Erythroblast (primary cell): Measurements from ENCODE around the gene MBNL2.
"Not testable (repeated sequence)": the region's sequence is repeated elsewhere in the genome, so short reads cannot be mapped to it uniquely, and the experiment has no call there.

Experiments
- DNase-seq, 2 experiments: peaks; one replicate each; lab custom pipeline; 2025; lab: John Stamatoyannopoulos, UW
- GATA1 ChIP-seq: IDR thresholded peaks from 2 replicates; pipeline ENCODE4 v1.6.1; 2011; ENCODE audit warnings: low read depth, mild to moderate bottlenecking, control low read depth, low read length, moderate library complexity
- POLR2A ChIP-seq: IDR thresholded peaks from 2 replicates; pipeline ENCODE4 v1.6.1; 2011; ENCODE audit warnings: mild to moderate bottlenecking, low read length

The MBNL2 gene

DNA sequence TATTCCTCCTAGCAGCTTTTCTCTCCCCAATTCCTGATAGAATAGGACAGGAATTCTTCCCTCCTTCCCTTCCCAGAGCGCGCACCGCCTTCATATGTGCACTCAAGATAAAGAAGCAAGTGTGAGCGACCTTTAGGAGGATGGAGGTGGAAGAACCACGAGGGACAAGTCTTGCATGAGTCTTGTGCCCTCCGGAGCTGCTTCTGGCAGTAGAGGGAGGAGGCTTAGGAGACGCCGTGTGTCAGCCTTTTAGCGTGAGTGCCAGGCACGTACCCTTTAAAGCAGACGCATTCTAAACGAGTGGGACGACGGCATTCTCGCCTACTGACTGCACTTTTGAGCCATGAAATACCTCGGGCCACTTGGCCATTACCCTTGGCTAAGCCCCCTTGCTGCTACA lies 116.4 kb downstream of the MBNL2 start:
- TF ChIP-seq POLR2A: no peak
- no peak for TF ChIP-seq GATA1
- DNase-seq: no peak

DNA sequence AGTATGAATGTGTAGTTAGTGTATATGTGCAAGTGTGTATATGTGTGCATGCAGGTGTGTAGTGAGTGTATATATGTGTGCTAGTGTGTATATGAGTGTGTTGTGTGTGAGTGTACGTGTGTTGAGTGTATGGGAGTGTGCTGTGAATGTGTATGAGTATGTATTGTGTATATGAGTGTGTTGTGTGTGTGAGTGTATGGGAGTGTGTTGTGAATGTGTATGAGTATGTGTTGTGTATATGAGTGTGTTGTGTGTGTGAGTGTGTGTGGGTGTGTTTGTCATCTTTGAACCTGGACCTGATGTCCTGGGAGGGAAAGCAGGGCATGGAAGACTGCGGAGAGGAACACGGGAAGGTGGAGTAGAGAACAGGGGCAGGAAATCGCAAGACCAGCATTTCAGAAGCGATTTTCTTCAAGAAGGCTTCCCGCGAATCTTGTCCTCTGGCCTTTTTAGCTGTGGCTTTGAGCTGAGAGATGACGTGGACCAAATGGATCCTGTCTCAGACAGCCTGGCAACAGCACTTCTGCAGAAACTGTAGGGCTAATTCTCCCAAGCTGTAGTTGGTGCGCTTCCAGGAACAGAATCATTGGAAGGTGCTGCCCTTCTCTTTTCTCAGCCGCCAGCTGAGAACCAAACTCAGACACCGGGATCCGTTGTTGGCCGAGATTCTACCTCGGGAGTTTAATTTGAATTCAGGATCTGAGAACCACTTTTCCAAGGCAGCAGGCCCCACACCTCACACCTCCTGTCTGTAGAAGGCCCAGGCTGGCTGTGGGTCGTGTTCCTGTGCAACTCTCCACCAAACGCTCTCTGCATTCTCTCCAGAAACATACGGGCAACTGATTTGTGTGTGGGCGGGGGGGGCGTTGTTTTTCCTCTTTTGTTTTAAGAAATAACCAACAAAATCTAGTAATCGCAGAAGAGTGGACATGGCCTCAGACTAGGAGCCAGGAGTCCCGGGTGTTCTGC lies 117.2 kb downstream of the MBNL2 start:
- TF ChIP-seq POLR2A (no peak), GATA1 (no peak)
- peak; percentile 48 to 56 for DNase-seq

GRCh38 chr13:97339988-97340749 lies 118.0 kb downstream of the MBNL2 start:
- peak; percentile 43 to 72 for DNase-seq
- no peak for TF ChIP-seq POLR2A
- no peak for TF ChIP-seq GATA1

DNA sequence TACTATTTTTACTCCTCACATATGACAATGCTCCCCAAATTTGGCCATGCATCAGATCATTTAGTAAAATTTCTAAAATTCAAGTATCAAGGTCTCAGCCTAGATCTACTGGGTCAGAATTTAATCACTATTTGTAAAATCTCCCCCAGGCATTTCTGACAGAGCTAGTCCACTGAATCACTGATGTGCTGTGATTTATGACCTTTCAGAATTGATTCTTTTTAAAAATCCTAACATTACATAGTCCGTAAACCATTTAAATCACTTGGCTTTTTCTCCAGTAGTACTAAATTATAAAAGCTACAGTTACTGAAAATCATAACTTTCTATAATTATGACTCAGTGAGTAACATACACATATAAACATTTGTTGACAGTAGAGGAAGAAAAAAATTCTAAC lies 119.0 kb downstream of the MBNL2 start:
- no peak for DNase-seq

GRCh38 chr13:97342136-97342535 lies 120.0 kb downstream of the MBNL2 start:
- TF ChIP-seq POLR2A: no peak
- TF ChIP-seq GATA1: no peak

More for the DNA sequence above, 119.0 kb downstream of the MBNL2 start:
- TF ChIP-seq GATA1 (no peak), POLR2A (no peak)

DNA sequence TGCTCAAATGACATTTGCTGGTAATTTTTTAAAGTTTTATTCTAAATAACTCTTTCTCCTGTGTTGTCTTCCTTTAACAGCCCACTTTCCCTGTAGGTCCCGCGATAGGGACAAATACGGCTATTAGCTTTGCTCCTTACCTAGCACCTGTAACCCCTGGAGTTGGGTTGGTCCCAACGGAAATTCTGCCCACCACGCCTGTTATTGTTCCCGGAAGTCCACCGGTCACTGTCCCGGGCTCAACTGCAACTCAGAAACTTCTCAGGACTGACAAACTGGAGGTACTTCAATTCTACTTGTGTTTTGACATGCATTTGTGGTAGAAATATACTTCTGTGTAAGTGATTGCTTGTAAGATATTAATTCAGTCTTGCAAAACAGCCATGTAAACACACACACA lies 120.8 kb downstream of the MBNL2 start:
- no peak for DNase-seq
- TF ChIP-seq GATA1 (no peak), POLR2A (no peak)

More at GRCh38 chr13:97342136-97342535, 120.0 kb downstream of the MBNL2 start:
- DNase-seq: no peak

GRCh38 chr13:97344265-97345175 lies 122.4 kb downstream of the MBNL2 start:
- DNase-seq: peak; percentile 59 to 73
- TF ChIP-seq POLR2A (no peak), GATA1 (no peak)

DNA sequence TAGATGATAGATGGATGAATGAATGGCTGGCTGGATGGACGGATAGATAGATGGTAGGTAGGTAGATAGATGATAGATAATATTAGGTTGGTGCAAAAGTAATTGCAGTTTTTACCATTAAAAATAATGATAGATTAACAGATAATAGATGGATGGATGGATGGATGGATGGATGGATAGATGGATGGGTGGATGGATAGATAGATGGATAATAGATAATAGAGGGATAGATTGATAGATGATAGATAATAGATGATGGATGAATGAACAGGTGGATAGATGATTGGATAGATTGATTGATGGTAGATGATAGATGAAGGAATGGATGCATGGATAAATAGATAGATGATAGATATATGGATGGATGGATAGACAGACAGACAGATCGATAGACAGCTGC lies 124.0 kb downstream of the MBNL2 start:
- no peak for DNase-seq
- no peak for TF ChIP-seq GATA1
- TF ChIP-seq POLR2A: no peak

DNA sequence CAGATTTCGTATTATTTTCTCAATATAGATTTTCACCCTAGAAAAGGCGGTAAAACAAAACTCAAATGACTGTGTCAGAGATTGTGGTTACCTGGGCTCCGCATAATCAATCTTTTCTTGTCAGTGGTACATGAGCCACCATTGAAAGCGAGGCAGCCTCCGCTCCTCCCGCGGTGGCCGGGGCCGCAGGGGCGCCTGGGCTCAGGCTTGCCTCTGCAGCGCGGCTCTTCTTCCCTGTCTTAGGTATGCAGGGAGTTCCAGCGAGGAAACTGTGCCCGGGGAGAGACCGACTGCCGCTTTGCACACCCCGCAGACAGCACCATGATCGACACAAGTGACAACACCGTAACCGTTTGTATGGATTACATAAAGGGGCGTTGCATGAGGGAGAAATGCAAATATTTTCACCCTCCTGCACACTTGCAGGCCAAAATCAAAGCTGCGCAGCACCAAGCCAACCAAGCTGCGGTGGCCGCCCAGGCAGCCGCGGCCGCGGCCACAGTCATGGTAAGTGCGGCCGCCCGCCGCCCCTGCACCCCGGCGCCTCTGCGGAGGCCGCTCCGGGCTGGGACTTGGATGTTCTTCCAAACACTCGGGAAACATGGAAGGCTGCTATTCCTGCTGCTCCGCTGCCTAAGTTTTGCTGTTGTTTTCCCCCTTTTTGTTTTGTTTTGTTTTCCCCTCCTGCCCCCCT lies 124.6 kb downstream of the MBNL2 start:
- TF ChIP-seq POLR2A: no peak
- TF ChIP-seq GATA1: no peak
- no peak for DNase-seq

- DNase-seq: no peak
- no peak for TF ChIP-seq GATA1
- no peak for TF ChIP-seq POLR2A
Measured at GRCh38 chr13:97347255-97347932, 125.3 kb downstream of the MBNL2 start.

DNA sequence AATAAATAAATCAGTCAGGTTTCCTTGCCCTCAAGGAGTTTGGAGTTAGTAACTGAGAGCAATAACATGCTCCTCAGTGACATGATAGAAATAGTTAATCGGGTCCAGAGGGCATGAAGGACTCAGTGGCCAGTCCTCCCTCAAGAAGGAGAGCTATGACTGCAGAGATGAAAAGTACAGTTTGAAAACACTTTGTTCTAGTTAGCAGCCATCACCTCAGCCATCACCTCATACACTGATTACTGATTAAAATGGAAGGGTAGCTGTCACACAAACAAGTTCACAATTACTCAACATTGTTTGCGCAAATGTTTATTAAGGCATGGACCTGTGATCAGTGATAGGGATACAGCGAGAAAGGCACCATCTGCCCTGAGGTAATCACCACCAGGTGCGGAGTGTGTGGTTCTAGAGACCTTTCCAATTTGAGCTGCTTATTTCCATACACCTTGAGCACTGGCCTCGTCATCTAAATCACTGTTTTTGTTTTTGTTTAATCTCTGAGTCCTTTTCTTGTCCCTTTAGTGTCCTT lies 126.5 kb downstream of the MBNL2 start:
- TF ChIP-seq GATA1 (no peak), POLR2A (no peak)
- no peak for DNase-seq

- not testable (repeated sequence) for DNase-seq
Measured at GRCh38 chr13:97352012-97352411, 129.9 kb downstream of the MBNL2 start.
